Measurements from ENCODE around the gene SACM1L. TPM values are rescaled to one million over a fixed set of nuclear protein-coding genes. Genes with fewer than 3 reads are reported as not detected.

The SACM1L gene
- 12.5 to 17.7 TPM (median 16.7 TPM) in 5 replicates for total RNA-seq (2022; extraction: Qiagen RNA extraction)

GRCh38 chr3:45688882-45689786, at the start of gene SACM1L:
SACM1L (plus strand) TSS chr3:45689396; CDS start chr3:45689466, 70 bp downstream.

Other genes starting within 250 kb of the SACM1L start
- gene LIMD1, start 94.6 kb upstream of the SACM1L start, total RNA-seq (2022; extraction: Qiagen RNA extraction), result 8.3 to 16.9 TPM (median 14.4 TPM) in 5 replicates
- 0.02 to 0.17 TPM (median 0.04 TPM) in 5 replicates for gene SLC6A20, start 107.1 kb downstream of the SACM1L start, total RNA-seq (2022; extraction: Qiagen RNA extraction)
- gene LZTFL1, start 152.7 kb downstream of the SACM1L start, total RNA-seq (2022; extraction: Qiagen RNA extraction), result 12.2 to 19.0 TPM (median 15.6 TPM) in 5 replicates
- 0.08 TPM in 1 of 5 replicates, not detected in the others for gene CCR9, start 197.1 kb downstream of the SACM1L start, total RNA-seq (2022; extraction: Qiagen RNA extraction)